NCI-H748 (cell line): ENCODE results near the gene DBNL.

Experiments used
- DNase-seq: peaks from one replicate; lab custom pipeline; 2025; ENCODE audit not compliant: unreplicated experiment; lab: John Stamatoyannopoulos, UW

Gene DBNL

GRCh38 chr7:44097064-44097932 is 52.8 kb downstream of the DBNL start:
- DNase-seq, result no peak

GRCh38 chr7:44098092-44099068 is 53.9 kb downstream of the DBNL start:
- no peak for DNase-seq

- DNase-seq, result no peak
Measured at GRCh38 chr7:44099669-44100068, 55.2 kb downstream of the DBNL start.

- DNase-seq, result no peak
Measured at GRCh38 chr7:44100458-44101302, 56.2 kb downstream of the DBNL start.

GRCh38 chr7:44101303-44101965 is 56.9 kb downstream of the DBNL start:
- no peak for DNase-seq

GRCh38 chr7:44101966-44102845 is 57.7 kb downstream of the DBNL start:
- DNase-seq, result no peak

- DNase-seq, result no peak
Measured at GRCh38 chr7:44102846-44103565, 58.5 kb downstream of the DBNL start.

- DNase-seq, result no peak
Measured at GRCh38 chr7:44103566-44103922, 59.0 kb downstream of the DBNL start.

- DNase-seq, result peak; percentile 54
Measured at GRCh38 chr7:44103923-44104859, 59.7 kb downstream of the DBNL start, which contains the start of gene AEBP1. Gene AEBP1 (plus strand): TSS chr7:44104345. CDS start chr7:44104666, 321 bp downstream.

- no peak for DNase-seq
Measured at GRCh38 chr7:44104860-44105771, 60.6 kb downstream of the DBNL start.

GRCh38 chr7:44105832-44106231 is 61.3 kb downstream of the DBNL start:
- DNase-seq, result no peak

GRCh38 chr7:44106311-44107065 is 62.0 kb downstream of the DBNL start:
- no peak for DNase-seq

GRCh38 chr7:44107116-44107960 is 62.8 kb downstream of the DBNL start:
- DNase-seq, result no peak

GRCh38 chr7:44107961-44108767 is 63.7 kb downstream of the DBNL start:
- DNase-seq, result no peak
